HL-60 (cell line): ENCODE measurements around the gene PRKAG2.

Experiments used
- DNase-seq, 2 experiments: peaks; one replicate each; pipeline ENCODE4 v3.0.0-alpha.2; 2010 to 2020; ENCODE audit warnings: low read depth in 1 of 2, low spot score in 1 of 2
- H3K27ac ChIP-seq: fragments of 250-450 bp; sonication (Bioruptor Pico); replicated peaks from 2 replicates; pipeline ENCODE4 v1.5.1; 2020; ENCODE audit warnings: mild to moderate bottlenecking, moderate library complexity
- H3K27me3 ChIP-seq: fragments of 250-450 bp; sonication (Bioruptor Pico); 2 replicates; pipeline ENCODE4 v1.5.1; 2021; ENCODE audit warnings: mild to moderate bottlenecking, moderate library complexity; ENCODE audit not compliant: insufficient read depth, poor library complexity, severe bottlenecking
- H3K4me3 ChIP-seq: replicated peaks from 2 replicates; pipeline ENCODE4 v1.5.1; 2011; ENCODE audit warnings: mild to moderate bottlenecking, control low read depth, low read length; ENCODE audit not compliant: insufficient read depth
- GABPA ChIP-seq: IDR thresholded peaks from 2 replicates; pipeline ENCODE4 v1.6.1; 2012; ENCODE audit warnings: low read depth
- POLR2AphosphoS5 ChIP-seq: IDR thresholded peaks from 2 replicates; pipeline ENCODE4 v1.6.1; 2012; ENCODE audit warnings: low read depth
- REST ChIP-seq: IDR thresholded peaks from 2 replicates; pipeline ENCODE4 v1.6.1; 2012; ENCODE audit warnings: low read depth; ENCODE audit not compliant: insufficient replicate concordance
- SPI1 ChIP-seq: IDR thresholded peaks from 2 replicates; pipeline ENCODE4 v1.6.1; 2012; ENCODE audit warnings: low read depth, mild to moderate bottlenecking, borderline replicate concordance
- TF ChIP-seq, protein P1 (sequence below): IDR thresholded peaks from one replicate; pipeline ENCODE4 v1.5.1; 2011; ENCODE audit warnings: low read length, control low read depth, inconsistent platforms; ENCODE audit not compliant: insufficient read depth

Gene PRKAG2

DNA sequence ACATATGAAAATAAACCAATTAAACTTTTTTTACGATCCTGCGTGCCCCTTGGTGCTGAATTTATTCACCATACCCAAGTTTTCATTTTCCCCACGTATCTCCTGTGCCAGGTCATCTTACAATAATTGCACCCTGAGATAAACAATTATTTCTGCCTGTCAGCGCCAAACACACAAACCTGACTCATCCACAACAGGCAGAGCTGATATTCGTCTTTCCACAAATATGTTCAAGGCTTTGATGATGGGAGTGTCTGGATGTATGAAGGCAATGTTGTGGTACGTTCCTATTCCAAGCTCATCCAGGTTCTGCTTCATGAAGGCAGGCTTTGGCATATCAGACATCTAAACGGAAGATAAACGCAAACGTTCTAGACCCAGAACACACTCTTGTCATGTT lies 311.4 kb downstream of the PRKAG2 start:
- no peaks in the 10 kb centered on the region for H3K27me3 ChIP-seq
- TF ChIP-seq GABPA (no peak), SPI1 (no peak), REST (no peak)
- no peak overlapping the region for H3K4me3 ChIP-seq
- no peak for DNase-seq
- H3K27ac ChIP-seq = no peak overlapping the region

GRCh38 chr7:151560243-151560642 lies 316.7 kb downstream of the PRKAG2 start:
- DNase-seq = no peak
- Histone ChIP-seq H3K4me3 (no peak overlapping the region), H3K27me3 (no peaks in the 10 kb centered on the region), H3K27ac (no peak overlapping the region)
- TF ChIP-seq REST (no peak), POLR2AphosphoS5 (no peak), SPI1 (no peak), GABPA (no peak)
- TF ChIP-seq, protein P1, sequence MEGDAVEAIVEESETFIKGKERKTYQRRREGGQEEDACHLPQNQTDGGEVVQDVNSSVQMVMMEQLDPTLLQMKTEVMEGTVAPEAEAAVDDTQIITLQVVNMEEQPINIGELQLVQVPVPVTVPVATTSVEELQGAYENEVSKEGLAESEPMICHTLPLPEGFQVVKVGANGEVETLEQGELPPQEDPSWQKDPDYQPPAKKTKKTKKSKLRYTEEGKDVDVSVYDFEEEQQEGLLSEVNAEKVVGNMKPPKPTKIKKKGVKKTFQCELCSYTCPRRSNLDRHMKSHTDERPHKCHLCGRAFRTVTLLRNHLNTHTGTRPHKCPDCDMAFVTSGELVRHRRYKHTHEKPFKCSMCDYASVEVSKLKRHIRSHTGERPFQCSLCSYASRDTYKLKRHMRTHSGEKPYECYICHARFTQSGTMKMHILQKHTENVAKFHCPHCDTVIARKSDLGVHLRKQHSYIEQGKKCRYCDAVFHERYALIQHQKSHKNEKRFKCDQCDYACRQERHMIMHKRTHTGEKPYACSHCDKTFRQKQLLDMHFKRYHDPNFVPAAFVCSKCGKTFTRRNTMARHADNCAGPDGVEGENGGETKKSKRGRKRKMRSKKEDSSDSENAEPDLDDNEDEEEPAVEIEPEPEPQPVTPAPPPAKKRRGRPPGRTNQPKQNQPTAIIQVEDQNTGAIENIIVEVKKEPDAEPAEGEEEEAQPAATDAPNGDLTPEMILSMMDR = no peak

DNA sequence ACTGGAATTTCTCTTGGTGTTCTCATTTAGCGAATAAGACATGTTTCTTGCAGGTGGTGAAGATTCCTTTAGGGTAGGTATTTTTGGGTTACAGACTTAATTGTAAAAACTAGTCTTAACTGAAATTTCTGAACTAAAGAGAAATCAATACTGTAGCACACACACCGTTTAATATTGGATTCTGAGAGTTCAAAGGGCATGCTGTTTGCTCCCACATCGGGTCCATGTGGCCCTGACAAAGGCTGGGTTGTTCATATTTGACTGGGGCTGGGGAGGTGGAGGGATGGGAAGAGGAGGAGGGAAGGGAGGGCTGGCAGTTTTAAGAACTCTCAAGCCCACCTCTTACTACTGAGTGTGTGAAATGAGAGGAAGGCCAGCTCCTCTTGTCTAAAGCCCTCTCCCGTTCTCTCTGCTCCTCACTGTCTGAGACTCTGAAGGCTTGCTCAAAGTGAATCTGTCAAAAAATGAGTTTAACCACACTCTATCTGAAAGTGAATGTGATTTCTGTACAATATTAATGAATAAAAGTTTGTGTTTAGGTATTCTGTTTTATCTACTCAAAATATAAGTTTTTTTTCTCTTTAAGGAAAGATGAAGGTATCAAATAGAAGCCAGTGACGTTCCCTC lies 317.2 kb downstream of the PRKAG2 start:
- TF ChIP-seq POLR2AphosphoS5 = no peak
- TF ChIP-seq, protein P1 = no peak
- no peak for TF ChIP-seq GABPA
- TF ChIP-seq REST = no peak
- TF ChIP-seq SPI1 = no peak
- DNase-seq = no peak
- Histone ChIP-seq H3K4me3 (no peak overlapping the region), H3K27me3 (no peaks in the 10 kb centered on the region), H3K27ac (no peak overlapping the region)

- H3K27me3 ChIP-seq = no peaks in the 10 kb centered on the region
- no peak overlapping the region for H3K27ac ChIP-seq
- no peak overlapping the region for H3K4me3 ChIP-seq
- no peak for TF ChIP-seq SPI1
- TF ChIP-seq, protein P1 = no peak
- TF ChIP-seq POLR2AphosphoS5 = no peak
- no peak for TF ChIP-seq REST
- DNase-seq = no peak
These were observed 318.3 kb downstream of the PRKAG2 start for GRCh38 chr7:151558575-151558974.
